SK-MEL-5 (cell line): ENCODE results near the gene ABHD11. TPM values are rescaled to one million over a fixed set of nuclear protein-coding genes. Genes with fewer than 3 reads are reported as not detected.
A peak's percentile ranks its signal among the peaks of the same experiment; 100 is the strongest.

Experiments used
- DNase-seq: peaks from one replicate; pipeline ENCODE4 v3.0.0-alpha.2; 2016; ENCODE audit warnings: low read depth, low spot score
- in situ Hi-C: cut with HindIII; loops from 2 replicates; pipeline ENCODE4 v1.10.0; 2016; ENCODE audit warnings: low sequenced_read_pairs, high pct_unique_total_duplicates, low pct_unique_long_range_greater_than_20kb
- total RNA-seq: library from RNA; depleted of rRNA; stranded (reverse); fragments of >200 nt; shearing (Covaris generic); gene quantifications from 2 replicates; pipeline ENCODE4 v1.2.3, GENCODE V29; 2014

ABHD11 gene
- total RNA-seq, 1 experiment from 2014 or later: 31.8 TPM

DNA sequence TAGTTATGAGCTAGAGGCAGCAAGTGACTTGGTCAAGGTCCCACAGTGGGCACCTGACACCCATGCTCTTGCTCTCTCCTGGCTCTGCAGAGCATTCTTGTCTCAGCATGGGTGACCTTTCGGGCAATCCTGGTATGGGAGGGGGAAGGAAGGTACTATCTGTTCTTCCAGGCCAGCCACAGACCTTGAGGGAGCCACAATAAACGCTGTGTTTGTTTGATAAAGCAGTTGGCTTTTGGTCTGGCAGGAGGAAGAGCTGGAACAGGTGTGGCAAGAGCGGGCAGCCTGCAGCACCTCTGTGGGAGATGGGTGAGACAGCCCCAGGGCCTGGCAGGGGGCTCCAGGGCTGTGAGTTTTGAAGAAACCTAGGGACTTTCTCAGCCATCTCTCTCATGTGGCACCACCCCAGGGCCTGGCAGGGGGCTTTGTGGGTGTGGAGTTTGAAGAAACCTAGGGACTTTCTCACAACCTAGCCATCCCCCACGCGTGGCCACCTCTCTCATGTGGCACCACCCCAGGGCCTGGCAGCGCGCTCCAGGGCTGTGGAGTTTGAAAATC, 20.1 kb upstream of the ABHD11 start:
- in situ Hi-C loops: no loop called here
- DNase-seq: no peak

DNA sequence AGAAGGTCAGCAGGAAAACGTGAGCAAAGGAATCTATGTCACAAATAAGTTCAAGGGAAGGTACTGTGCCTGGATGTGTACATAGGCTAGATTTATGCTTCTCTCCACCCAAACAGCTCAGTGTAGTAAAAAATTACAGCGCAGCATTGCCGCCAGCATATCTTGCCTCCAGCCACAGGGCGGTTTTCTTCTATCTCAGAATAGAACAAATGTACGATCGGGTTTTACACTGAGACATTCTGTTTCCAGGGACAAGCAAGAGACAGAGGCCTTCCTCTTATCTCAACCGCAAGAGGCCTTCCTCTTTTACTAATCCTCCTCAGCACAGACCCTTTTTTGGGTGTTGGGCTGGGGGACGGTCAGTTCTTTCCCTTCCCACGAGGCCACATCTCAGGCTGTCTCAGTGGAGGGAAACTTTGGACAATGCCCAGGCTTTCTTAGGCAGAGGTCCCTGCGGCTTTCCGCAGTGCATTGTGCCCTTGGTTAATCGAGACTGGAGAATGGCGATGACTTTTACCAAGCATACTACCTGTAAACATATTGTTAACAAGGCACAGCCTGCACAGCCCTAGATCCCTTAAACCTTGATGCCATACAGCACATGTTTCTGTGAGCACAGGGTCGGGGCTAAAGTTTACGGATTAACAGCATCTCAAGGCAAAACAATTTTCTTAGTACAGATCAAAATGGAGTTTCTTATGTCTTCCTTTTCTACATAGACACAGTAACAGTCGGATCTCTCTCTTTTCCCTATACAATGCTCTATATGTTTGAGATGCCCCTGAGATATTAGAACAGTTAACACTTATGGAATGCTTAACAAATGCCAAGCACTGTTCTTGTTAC, 11.6 kb upstream of the ABHD11 start:
- in situ Hi-C loops: no loop called here
- no peak for DNase-seq

DNA sequence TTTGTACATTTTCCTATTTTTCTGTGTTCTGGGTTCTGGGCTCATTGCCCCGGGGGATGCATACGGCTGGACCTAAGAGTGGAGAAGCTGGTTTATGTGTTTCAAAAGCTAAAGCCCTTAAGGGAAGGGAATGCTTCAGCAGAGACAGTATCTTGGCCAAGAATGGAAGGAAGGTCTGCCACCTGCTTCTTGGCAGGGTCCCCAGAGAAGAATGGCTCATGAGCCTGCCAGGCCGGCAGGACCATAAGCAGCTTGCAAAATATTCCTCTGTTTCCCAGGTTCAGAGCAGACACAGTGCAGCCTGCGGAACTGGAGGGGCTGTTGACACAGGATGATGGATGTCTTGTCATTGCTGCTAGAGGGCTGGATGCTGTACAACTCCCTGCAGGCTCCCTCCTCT, 7.8 kb upstream of the ABHD11 start:
- in situ Hi-C loops: no loop called here
- no peak for DNase-seq

DNA sequence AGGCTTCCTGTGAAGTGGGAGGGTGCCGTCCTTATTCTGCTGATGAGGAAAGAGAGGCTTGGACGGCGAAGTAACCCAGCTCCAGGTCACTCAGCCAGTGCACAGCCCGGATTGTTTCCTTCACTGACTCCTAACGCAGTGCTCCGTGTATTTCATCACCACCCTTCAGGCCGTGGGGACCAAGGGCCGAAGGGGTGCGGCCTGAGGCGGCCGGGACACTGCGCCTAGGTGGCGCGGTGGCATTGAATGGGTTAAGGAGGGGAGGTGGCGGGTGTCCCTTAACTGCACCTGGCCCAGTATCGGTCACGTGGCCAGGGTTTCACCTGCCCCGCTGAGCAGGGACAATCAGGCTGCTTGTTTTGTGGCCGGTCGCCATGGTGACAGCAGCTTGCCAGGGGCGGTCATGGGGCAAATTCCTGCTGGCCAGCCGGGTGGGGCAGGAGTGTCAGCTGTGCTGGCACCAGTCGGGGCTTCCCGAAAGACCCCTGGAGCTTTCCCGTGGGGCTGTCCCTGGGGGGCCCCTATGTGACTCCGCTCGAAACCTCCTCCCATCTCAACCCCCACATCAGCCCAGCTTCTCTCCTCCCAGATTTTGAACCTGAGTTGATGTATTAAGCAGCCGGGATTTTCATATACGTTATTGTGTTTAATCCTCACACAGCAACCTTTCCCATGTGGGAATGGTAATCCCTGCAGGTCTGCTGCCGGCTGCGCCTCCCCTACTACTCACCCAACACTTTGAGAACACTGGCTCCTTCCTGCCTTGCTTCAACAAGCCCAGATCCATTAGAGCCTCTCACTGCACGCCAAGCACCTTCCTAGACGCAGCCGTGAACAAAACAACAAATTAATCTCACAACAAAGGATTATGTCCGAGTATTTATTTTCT, 4.4 kb upstream of the ABHD11 start:
- in situ Hi-C loops: no loop called here

DNA sequence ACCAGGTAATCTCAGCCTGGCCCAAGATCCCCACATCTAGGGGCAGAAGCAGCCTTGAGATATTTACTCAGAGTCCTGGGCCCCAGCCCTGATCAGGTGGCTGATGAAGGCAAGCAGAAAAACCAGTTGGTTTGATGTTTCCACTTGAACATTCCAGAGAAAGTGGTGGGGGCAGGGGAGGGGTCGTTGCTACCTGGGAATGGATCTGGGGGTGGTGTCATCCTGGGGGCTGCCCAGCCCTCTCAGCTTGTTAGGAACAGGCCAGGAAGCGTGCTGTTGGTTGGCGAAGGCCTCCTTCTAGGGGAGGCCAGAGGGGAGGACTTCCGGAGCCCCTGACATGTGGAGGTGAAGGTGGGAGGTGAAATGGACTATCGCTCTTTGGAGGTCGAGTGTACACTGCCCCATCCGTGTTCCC, 3.7 kb upstream of the ABHD11 start:
- DNase-seq: no peak
- in situ Hi-C loops: no loop called here

More for the DNA sequence above, 4.4 kb upstream of the ABHD11 start:
- DNase-seq: peak; percentile 35

DNA sequence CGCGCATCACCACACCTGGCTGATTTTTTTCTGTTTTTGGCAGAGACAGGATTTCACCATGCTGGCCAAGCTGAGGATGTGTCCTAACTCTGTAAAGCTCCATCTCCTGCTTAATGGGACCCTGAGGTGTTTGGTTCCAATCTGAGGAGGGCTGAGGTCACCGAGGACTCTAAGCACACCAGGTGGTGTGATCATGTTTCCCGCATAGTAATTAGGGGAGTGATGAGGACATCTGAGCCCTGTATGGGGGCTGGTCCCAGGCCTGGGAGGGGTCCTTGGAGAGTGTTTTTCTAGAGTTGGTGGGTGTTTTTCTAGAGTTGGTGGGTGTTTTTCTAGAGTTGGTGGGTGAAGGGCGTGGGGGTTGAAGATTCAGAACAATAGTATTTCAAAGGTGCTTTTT, 3.0 kb upstream of the ABHD11 start:
- DNase-seq: no peak
- in situ Hi-C loops: no loop called here

DNA sequence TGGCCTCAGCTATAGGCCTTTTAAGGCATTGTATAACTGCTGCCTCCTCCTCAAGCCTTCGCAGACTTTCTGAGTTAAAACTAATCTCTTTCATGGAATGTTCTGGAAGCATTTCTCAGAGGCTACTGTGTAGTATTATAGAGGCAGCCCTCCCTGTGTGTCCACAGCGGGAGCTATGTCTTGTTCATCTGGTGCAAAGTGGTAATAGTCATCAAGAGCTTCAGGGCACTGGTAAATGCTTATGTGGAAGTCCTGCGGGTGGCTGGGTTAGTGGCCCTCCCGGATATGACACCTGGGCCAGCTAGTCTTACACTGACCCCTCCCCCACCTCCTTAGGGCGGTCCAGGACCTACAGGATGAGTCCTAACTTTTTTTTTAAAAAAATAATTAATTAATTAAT, 2.2 kb upstream of the ABHD11 start:
- in situ Hi-C loops: no loop called here
- no peak for DNase-seq

DNA sequence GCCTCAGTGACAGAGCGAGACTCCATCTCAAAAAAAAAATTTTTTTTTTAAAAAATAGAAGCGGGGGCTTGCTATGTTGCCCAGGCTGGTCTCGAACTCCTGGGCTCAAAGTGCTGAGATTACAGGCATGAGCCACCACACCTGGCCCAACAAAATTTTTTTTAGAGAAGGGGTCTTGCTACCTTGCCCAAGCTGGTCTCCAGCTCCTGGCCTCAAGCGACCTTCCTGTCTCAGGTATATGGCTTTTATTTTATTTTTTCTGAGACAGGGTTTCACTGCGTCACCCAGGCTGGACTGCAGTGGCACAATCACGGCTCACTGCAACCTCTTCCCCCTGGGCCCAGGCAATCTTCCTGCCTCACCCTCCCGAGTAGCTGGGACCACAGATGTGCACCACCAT, 1.6 kb upstream of the ABHD11 start:
- in situ Hi-C loops: no loop called here
- DNase-seq: no peak

DNA sequence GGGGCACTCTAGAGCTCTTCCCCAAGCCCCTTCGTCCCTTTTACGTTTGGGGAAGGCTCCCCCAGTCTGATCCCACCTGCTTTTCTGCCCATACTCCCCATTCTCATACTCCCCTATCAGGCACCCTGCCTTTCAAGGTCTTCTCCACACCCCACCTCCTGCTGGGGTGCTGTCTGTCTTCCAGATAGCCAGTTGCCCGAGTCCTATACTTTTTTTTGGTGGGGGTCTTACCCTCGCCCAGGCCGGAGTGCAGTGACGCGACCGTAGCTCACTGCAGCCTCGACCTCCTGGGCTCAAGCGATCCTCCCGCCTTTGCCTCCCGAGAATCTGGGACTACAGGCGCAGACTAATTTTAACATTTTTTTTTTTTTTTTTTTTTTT, 775 bp upstream of the ABHD11 start:
- no peak for DNase-seq
- in situ Hi-C loops: no loop called here

DNA sequence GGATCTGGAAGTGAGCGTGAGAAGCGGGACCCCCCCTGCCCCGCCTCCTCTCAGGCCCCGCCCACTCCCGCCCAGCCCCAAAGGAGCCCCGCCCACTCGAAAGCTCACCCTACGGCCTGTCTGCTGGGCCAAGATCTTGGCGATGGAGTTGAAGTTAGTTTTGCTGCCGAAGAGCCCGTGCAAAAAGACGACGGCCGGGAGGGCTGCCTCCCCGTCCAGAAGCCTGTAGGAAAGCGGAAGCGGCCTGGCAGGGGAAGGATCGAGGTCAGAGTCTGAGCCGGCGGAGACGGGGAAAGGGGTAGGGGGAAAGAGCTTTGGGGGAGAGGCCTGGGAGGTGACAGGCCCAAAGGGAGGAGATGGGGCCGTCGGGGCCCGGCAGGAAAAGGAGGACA, 386 bp downstream of the ABHD11 start:
- peak; percentile 69 for DNase-seq
- in situ Hi-C loops: no loop called here

DNA sequence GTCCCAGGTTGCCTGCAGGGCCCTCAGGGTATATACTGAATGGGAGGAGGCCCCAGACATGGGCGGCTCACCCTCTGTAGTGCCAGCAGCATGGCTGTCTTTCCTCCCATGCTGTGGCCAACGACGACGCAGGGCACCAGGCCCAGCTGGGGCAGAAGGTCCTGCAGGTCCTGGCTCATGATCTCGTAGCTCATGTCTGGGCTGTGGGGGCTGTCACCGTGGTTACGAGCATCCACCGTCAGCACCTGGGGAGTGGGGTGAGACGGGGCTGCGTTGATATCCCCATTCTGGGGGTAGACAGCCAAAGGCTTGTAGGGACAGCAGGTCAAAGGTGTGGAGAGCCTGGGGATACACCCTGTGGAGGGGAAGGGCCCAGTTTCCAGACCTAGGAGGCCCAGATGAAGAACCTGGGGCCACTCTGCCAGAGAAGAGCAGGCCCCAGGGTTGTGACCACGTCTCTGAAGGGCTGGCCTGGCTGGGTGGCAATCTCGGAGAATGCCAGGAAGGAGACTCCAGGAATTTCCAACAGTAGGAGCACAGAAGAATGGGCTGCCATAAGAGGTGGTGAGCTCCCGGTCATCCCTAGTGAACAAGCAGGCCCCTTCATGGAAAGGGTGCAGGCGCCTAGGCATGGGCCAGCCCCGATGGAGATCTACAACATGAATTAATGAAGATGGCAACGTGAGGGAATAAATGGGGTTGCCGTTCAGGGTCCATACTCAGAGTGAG, 947 bp downstream of the ABHD11 start:
- DNase-seq: no peak
- in situ Hi-C loops: no loop called here

DNA sequence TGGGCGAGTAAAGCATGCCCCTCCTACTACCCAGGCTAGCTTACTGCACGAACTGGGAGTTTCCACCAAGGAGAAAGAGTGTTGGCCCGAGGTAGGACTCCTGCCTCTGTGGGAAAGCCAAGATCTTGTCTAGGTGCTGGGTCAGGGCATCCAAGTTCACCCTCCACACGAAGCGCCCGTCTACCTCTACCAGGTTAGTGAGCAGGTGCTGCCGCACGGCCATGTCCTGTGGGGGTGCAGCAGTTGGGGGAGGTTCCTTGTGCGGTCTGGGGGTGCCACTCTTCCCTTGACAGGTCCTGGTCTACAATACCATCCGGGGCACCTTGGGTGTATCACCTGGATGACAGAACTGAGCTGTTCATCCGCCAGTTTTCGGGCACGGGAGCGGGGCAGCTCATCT, 1.7 kb downstream of the ABHD11 start:
- no peak for DNase-seq
- in situ Hi-C loops: no loop called here

DNA sequence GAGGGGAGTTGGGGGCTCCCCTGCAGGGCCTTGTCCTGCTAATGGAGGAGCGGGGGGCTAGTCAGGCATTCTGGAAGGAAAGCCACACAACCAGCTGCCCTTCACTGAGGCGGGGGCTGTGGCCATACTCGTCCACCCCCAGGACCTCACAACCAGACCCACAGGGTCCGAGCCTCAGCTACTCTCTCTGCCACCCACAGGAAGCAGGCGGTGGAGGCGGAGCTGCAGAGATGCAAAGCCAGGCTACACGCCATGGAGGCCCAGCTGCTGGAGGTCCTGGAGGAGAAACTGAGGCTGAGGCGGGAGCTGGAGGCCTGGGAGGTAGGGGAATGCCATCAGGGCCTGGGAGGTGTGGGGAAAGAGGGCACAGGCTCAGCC, 3.1 kb downstream of the ABHD11 start:
- in situ Hi-C loops: no loop called here

DNA sequence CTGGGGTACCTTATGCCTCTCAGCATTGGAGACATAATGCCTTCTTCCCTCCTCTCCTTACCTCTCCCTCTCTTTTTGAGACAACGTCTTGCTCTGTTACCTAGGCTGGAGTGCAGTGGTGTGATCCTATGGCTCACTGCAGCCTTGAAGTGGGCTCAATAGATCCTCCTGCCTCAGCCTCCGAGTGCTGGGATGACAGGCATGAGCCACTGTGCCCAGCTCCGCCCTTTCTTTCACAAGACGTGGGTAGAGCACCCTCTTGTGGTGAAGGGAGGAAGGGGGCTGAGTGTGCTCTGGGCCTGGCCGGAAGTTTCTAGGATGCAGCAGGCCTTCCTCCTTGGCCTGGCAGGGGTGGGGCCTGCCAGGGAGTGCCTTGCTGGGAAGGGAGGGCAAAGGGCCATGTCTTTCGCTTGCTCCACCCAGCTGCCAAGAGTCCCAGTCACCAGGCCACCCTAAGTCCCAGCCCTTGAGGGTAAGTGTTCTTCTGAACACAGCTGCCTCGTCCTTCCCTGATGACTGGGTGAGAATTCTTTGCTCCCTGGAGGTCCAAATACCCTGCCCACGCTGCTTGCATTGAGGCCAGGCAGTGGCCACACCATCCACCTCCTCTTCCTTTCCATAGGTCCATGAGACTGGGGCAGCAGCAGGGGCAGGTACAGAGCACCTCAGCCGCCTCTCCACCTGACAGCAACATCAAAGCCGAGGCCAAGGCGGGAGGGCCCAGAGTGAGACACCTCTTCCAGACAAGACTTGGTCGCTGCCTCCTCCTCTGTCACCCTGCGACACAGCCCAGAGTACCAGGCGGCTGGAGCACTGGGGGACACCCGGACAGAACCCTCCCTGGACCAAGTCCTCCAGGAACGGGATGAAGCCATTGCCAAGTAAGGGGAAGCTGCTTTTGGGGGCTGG, 3.7 kb downstream of the ABHD11 start:
- in situ Hi-C loops: no loop called here
- peak; percentile 98 for DNase-seq

More for the DNA sequence above, 3.1 kb downstream of the ABHD11 start:
- DNase-seq: no peak

DNA sequence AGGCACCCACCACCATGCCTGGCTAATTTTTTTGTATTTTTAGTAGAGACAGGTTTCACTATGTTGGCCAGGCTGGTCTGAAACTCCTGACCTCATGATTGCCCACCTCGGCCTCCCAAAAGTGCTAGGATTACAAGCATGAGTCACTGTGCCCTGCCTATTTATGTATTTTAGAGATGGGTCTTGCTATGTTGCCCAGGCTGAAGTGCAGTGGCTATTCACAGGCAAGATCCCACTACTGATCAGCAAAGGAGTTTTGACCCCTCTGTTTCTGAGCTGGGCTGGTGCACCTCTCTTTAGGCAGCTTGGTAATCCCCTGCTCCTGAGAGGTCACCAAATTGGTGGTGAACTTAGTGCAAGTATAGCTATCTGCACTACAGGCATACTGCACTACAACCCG, 6.2 kb downstream of the ABHD11 start:
- in situ Hi-C loops: no loop called here
- no peak for DNase-seq

DNA sequence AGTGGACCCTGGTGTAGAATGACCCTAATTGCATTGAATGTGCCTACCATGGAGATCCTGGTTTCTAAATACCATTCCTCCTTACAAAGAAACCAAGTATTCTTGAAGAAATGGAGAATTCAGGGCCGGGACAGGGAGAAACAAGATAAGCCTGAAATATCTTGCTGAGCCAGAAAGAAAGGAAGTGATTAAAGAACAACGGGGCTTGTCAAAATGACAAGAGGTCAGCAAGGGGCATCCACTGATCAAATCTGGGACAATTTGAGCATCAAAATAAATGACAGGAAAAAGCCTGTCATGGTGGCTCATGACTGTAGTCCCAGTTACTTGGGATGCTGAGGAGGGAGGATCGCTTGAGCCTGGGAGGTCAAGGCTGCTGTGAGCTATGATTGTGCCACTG, 8.1 kb downstream of the ABHD11 start:
- in situ Hi-C loops: no loop called here
- DNase-seq: no peak

DNA sequence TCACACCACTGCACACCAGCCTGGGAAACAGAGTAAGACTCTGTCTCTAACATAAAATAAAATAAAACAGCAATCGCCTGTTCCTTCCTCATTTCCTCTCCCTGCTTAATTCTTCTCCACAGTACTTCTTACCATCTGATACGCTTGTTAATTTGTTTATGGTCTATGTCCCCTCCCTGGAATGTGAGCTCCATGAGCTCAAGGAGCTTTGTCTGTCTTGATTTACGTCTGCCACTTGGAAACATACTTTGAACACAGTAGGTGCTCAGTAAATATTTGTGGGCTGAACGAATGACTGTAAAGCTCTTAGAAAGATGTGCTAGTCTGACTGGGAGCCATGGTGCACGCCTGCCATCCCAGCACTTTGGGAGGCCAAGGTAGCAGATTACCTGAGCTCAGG, 10.1 kb downstream of the ABHD11 start:
- in situ Hi-C loops: no loop called here
- DNase-seq: no peak
